ENCODE results near the gene TMC8.

Gene TMC8

DNA sequence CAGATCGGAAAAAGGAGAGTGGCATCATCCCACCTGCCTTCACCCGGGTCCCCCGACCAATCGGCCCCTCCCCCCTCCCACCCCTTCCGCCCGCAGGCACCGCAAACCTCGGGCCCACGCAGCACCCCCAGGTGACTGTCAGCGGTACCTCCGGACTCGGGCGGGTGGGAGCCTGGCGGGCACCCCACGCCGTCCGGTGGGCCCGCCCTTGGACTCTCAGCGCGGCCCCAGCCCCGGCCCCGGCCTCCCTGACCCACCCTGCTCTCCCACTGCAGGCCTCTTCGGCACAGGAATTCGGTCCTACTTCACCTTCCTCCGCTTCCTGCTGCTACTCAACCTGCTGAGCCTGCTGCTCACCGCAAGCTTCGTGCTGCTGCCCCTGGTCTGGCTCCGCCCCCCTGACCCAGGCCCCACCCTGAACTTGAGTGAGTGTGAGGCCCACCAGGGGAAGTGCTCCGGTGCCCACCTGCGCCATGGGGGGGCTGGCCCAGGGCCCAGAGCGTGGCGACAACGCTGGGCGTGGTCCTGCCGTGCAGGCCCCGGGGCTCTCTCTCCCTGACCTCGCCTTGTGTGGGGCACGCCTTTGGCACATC lies 1.6 kb downstream of the TMC8 start:
- DNase-seq (ENCODE audit: low read depth) = no peak
- no peak overlapping the region for H3K4me3 ChIP-seq (ENCODE audit: control insufficient read depth, low read depth, low read length)

GRCh38 chr17:78132767-78133178 lies 2.2 kb downstream of the TMC8 start:
- no peak for TF ChIP-seq CTCF (conservative IDR thresholded peaks at IDR 0.05; ENCODE audit: control insufficient read depth, insufficient read depth, low read depth, low read length)
- DNase-seq (ENCODE audit: low read depth) = no peak
- H3K4me3 ChIP-seq (ENCODE audit: control insufficient read depth, low read depth, low read length) = no peak overlapping the region

More for the DNA sequence above, 1.6 kb downstream of the TMC8 start:
- no peak for TF ChIP-seq CTCF (conservative IDR thresholded peaks at IDR 0.05; ENCODE audit: control insufficient read depth, insufficient read depth, low read depth, low read length)

DNA sequence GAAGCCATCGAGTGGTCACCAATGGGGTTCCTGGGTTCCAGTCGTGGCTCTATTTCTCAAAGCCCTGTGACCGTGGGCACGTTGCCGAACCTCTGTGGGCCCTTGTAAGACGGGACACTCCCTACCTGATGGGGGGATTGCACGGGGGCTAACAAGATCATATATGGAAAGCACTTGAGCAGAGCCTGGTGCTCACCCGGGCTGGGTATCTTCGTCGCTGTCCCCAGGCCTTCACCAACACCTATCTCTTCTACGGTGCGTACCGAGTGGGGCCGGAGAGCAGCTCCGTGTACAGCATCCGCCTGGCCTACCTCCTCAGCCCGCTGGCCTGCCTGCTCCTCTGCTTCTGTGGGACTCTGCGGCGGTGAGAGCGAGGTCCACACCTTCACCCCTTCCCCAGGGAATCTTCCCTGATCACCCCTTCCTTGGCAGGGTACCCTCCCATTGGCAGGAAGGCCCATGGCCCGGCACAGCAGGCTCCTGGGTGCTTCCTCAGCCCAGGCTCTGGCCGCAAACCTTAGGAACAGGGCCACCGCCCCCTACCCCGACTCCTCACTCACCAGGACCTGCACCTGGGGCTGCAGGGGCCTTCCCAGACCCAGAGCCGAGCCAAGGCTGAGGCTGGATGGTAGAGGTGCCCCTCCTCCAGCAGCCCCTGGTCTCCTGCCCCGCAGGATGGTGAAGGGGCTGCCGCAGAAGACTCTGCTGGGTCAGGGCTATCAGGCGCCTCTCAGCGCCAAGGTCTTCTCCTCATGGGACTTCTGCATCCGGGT lies 2.8 kb downstream of the TMC8 start:
- DNase-seq (ENCODE audit: low read depth) = no peak
- no peak for TF ChIP-seq CTCF (conservative IDR thresholded peaks at IDR 0.05; ENCODE audit: control insufficient read depth, insufficient read depth, low read depth, low read length)
- no peak overlapping the region for H3K4me3 ChIP-seq (ENCODE audit: control insufficient read depth, low read depth, low read length)

DNA sequence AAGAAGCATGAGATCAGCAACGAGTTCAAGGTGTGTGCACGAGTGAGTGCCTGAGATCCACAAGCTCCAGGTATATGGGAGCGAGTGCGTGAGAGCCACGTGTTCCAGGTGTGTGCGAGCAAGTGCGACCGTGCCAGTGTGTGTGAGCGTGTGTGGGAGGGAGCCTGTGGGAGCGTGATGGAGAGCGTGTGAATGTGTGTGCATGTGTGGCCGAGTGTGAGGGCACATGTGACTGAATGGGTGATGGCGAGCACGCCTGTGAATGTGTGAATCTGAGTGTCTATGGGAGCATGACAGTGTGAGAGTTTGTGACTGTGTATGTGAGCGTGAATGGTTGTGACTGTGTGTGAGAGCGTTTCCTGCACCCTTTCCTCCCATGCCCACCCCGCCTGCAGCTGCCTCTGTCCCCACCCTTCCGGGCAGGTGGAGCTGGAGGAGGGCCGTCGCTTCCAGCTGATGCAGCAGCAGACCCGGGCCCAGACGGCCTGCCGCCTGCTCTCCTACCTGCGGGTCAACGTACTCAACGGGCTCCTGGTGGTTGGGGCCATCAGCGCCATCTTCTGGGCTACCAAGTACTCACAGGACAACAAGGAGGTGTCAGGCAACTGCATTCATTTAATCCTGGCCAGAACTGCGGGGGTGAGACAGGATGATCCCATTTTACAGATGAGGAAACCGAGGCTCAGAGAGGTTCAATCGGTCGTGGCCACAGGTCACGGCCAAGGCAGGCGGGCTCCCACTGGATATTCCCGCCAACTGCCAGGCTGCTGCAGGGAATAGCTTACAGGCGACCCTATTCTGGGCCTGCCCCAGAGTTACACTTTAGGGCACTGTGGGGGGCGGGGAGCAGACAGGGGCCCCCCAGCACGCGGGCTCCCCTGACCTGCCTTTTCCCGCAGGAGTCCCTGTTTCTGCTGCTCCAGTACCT lies 3.7 kb downstream of the TMC8 start:
- DNase-seq (ENCODE audit: low read depth) = peak; percentile 25
- peak; percentile 42 for TF ChIP-seq CTCF (conservative IDR thresholded peaks at IDR 0.05; ENCODE audit: control insufficient read depth, insufficient read depth, low read depth, low read length)
- no peak overlapping the region for H3K4me3 ChIP-seq (ENCODE audit: control insufficient read depth, low read depth, low read length)

DNA sequence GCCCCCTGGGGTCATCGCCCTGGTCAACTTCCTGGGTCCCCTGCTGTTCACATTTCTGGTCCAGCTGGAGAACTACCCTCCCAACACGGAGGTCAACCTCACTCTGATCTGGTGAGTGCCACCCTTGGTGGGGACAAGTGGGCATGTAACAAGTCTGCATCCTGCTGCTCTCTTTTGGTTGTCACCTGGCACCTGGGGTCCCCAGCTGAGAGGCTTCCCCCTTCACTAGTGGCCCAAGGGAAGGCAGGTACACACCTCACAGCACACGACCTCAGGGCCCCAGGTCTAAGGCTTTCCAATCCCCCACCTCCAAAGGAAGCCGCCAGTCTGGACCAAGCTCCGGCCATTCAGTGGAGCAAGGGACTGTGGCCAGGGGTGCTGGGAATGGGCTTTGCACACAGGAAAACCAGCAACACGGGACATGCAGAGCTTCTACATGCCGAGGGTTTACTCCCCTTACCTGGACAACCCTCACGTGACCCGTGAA lies 4.4 kb downstream of the TMC8 start:
- DNase-seq (ENCODE audit: low read depth) = no peak
- H3K4me3 ChIP-seq (ENCODE audit: control insufficient read depth, low read depth, low read length) = no peak overlapping the region
- TF ChIP-seq CTCF (conservative IDR thresholded peaks at IDR 0.05; ENCODE audit: control insufficient read depth, insufficient read depth, low read depth, low read length) = no peak

DNA sequence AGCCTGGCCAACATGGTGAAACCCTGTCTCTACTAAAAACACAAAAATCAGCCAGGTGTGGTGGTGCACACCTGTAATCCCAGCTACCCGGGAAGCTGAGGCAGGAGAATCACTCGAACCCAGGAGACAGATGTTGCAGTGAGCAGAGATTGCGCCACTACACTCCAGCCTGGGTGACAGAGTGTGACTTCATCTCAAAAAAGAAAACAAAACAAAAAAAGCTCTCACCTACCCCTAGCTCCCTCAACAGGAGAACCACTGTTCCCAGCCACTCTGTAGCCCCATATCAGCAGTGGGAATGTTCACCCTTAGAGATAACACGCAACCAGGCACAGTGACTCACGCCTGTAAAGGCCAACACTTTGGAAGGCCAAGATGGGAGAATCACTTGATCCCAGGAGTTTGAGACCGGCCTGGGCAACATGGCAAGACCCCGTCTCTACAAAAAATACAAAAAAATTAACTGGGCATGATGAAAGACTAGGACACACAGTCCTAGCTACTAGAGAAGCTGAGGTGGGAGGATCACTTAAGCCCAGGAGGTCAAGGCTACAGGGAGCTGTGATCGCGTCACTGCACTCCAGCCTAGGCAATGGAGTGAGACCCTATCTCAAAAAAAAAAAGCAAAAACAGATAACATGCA lies 5.4 kb downstream of the TMC8 start:
- no peak for DNase-seq (ENCODE audit: low read depth)
- H3K4me3 ChIP-seq (ENCODE audit: control insufficient read depth, low read depth, low read length) = no peak overlapping the region
- TF ChIP-seq CTCF (conservative IDR thresholded peaks at IDR 0.05; ENCODE audit: control insufficient read depth, insufficient read depth, low read depth, low read length) = no peak
